Mesendoderm (in vitro differentiated cells): ENCODE results near the gene PEDS1.
"Not testable (repeated sequence)": the region's sequence is repeated elsewhere in the genome, so short reads cannot be mapped to it uniquely, and the experiment has no call there.

Experiments
- DNase-seq: peaks from one replicate; pipeline ENCODE4 v3.0.0; 2013
- H2AK5ac ChIP-seq: 2 replicates; pipeline ENCODE4 v1.6.1; 2013; ENCODE audit warnings: low read length, inconsistent platforms
- H2BK120ac ChIP-seq: 2 replicates; pipeline ENCODE4 v1.6.1; 2013; ENCODE audit warnings: low read depth, mild to moderate bottlenecking, low read length, moderate library complexity, mixed read lengths
- H2BK15ac ChIP-seq: replicated peaks from 2 replicates; pipeline ENCODE4 v1.6.1; 2013; ENCODE audit warnings: low read depth, mild to moderate bottlenecking, moderate library complexity
- H2BK5ac ChIP-seq: 2 replicates; pipeline ENCODE4 v1.6.1; 2013; ENCODE audit warnings: low read length, inconsistent platforms
- H3K18ac ChIP-seq: 2 replicates; pipeline ENCODE4 v1.6.1; 2013; ENCODE audit warnings: mild to moderate bottlenecking, low read length, mixed read lengths
- H3K23ac ChIP-seq: one replicate; pipeline ENCODE4 v1.6.1; 2013; ENCODE audit warnings: low read length
- H3K27ac ChIP-seq: 2 replicates; pipeline ENCODE4 v1.5.1; 2013; ENCODE audit warnings: low read depth, mild to moderate bottlenecking, inconsistent platforms, low read length, moderate library complexity
- H3K27me3 ChIP-seq: 2 replicates; pipeline ENCODE4 v1.6.1; 2013; ENCODE audit warnings: low read length, control low read depth, mild to moderate bottlenecking, inconsistent platforms; ENCODE audit not compliant: insufficient read depth, poor library complexity
- H3K36me3 ChIP-seq: 2 replicates; pipeline ENCODE4 v1.6.1; 2013; ENCODE audit warnings: low read length, inconsistent platforms; ENCODE audit not compliant: control insufficient read depth, insufficient read depth
- H3K4ac ChIP-seq: one replicate; pipeline ENCODE4 v1.6.1; 2013; ENCODE audit warnings: low read depth, mild to moderate bottlenecking, low read length, moderate library complexity
- H3K4me1 ChIP-seq: 2 replicates; pipeline ENCODE4 v1.6.1; 2013; ENCODE audit warnings: low read depth, low read length, inconsistent platforms; ENCODE audit not compliant: control insufficient read depth
- H3K4me2 ChIP-seq: 2 replicates; pipeline ENCODE4 v1.6.1; 2013; ENCODE audit warnings: low read length
- H3K4me3 ChIP-seq: 2 replicates; pipeline ENCODE4 v1.5.1; 2013; ENCODE audit warnings: mild to moderate bottlenecking, low read length
- H3K56ac ChIP-seq: one replicate; pipeline ENCODE4 v1.6.1; 2013; ENCODE audit warnings: low read length
- H3K79me1 ChIP-seq: 2 replicates; pipeline ENCODE4 v1.6.1; 2013; ENCODE audit warnings: low read length, inconsistent platforms
- H3K79me2 ChIP-seq: 2 replicates; pipeline ENCODE4 v1.6.1; 2013; ENCODE audit warnings: mild to moderate bottlenecking, low read length; ENCODE audit not compliant: control insufficient read depth, insufficient read depth
- H3K9ac ChIP-seq: 2 replicates; pipeline ENCODE4 v1.6.1; 2013; ENCODE audit warnings: low read length, inconsistent platforms
- H4K5ac ChIP-seq: one replicate; pipeline ENCODE4 v1.6.1; 2013; ENCODE audit warnings: low read length
- H4K8ac ChIP-seq: one replicate; pipeline ENCODE4 v1.6.1; 2013; ENCODE audit warnings: low read depth, mild to moderate bottlenecking, control low read depth, low read length, moderate library complexity
- WGBS: extraction: QIAGEN DNeasy Blood & Tissue Kit; methylation state at CpG from one replicate; pipeline ENCODE4 v1.1.7; 2013; ENCODE audit warnings: low lambda C conversion rate, missing lambda C conversion rate; ENCODE audit not compliant: insufficient coverage; ENCODE audit errors: extremely low coverage; 5-methylcytosine and 5-hydroxymethylcytosine counted together

Gene PEDS1

DNA sequence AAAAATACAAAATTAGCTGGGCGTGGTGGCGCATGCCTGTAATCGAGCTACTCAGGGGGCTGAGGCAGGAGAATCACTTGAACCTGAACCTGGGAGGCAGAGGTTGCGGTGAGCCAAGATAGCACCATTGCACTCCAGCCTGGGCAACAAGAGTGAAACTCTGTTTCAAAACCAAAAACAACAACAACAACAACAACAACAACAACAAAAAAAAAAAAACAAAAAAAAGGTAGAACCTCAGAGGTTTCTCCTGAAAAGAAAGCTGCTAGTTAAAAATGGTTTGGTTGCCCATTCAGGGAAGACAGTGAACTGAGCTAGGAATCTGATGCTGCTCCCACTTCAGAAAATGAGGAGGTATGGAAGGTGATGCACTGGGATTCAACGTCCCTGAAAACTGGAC, 46.9 kb downstream of the PEDS1 start:
- not testable (repeated sequence) for H3K36me3 ChIP-seq, H3K56ac ChIP-seq, H3K27ac ChIP-seq, H3K27me3 ChIP-seq, H4K8ac ChIP-seq, H3K9ac ChIP-seq, H3K23ac ChIP-seq, H3K18ac ChIP-seq, H2BK120ac ChIP-seq, H2BK5ac ChIP-seq, H3K4ac ChIP-seq, DNase-seq, H2BK15ac ChIP-seq, H4K5ac ChIP-seq, H3K4me1 ChIP-seq, H3K4me2 ChIP-seq, H2AK5ac ChIP-seq, H3K4me3 ChIP-seq
- no CpG with 5 or more reads among the region's 5 CpGs for WGBS
- H3K79me1 ChIP-seq: peaks cover 18% of the 10 kb centered on the region
- H3K79me2 ChIP-seq: peaks cover 82% of the 10 kb centered on the region
